ENCODE measurements around the gene KCTD2.

The KCTD2 gene

DNA sequence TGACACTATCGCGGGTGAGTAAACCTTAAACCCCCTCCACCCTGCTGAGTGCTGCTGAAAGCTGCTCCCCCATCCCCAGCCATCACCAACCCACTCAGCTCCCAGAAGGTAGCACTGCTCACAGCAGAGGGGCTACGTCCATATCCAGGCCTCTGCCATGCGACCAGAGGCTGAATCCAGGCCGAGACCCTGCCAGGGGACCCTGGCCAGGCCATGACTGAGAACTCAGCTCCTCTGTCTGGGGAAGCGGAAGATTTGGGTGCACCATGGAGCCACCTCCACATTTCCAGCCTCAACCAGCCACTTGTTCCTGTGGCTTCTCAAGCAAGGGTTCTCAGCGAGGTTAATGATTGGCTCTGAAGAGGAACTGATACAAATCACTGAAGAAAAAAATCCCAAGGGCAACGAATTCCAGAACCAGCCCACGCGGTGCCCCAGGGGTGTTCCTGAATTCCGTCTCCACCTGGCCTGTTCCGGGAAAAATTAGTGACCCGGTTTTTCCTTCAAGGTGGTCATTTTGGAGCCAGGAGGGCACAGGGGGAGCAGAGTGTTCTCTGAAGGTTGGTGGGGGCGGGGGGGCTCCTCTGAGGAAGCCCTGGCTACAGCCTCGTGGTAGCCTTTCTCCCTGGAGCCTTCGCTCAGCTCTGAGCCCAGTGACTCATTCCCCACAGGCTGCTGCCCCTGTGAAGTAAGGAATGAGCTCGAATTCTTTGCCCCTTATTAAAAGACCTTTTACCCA lies 31.4 kb downstream of the KCTD2 start:
- no peak for DNase-seq

DNA sequence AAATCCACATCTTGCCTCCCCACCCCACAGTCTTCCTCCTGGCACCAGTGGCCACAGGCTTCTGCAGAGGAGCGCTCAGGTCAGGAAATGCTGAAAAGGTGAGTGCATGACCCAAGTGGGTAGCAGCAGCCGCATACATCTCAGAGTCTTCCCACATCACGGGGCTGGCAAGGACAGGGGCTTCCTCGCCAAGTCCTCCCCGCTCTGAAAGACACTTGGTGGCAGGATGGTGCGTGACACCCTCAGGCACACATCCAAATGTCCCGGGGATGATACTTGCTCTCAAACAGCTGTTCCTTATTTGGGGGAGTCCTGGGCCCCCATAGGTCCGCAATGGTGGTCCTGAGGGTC lies 32.0 kb downstream of the KCTD2 start:
- no peak for DNase-seq

DNA sequence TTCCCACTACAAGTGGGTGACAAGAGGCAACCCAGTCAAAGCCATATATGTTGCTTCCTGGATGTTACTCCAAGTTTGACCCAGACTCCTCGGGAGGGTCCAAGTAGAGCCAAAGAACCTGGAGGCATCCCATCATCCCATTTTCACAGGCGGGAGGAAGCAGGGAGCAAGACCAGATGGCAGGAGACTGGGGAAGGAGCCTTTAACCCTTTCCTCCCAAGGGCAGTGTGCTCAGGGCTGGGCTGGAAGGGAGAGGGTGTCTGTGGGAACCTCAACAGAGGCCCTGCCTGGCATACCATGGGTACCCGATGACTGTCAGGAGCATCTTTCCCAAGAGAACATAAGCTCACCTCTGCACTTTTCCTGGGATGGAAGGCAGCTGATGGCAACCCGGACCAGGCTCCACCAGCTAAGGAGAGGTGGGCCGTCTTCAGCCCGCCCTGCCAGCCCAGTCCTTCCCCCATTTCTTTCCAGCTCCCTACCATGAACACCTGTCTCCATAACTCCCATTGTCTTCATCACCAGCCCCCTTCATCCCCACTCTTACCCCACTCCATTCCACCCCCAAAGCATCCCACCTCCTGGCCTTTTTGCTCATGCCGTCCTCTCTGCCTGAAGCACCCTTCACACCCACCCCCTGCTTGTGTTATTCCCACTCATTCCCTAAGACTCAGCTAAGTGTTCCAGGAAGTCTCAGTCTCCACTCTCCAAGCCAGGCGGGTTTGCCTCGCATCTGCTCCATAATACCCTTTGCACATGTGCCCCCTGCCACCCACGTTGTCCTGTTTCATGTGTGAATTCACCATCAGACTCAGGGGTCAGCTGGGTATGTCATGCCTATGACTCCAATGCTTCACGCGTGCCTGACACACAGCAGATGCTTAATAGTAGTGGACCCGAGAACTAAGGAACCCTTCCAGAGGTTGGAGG lies 34.9 kb downstream of the KCTD2 start:
- no peak for DNase-seq

DNA sequence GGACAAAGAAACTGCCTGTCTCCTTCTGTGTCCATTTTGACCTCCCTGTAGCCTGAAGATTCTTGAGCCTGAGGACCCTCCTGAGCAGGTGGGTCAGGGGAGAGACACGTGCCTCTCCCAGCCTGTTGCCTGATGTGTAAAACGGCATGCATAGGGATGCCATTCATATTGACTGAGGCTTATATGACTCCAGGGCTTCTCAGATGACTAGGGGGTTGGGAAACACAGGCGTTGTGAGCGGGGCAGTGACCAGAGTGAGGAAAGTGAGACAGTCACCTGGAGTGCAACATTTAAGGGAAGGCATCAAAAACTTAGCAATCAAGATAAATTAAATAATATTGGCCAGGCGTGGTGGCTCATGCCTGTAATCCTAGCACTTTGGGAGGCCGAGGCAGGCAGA lies 35.7 kb downstream of the KCTD2 start:
- no peak for DNase-seq

DNA sequence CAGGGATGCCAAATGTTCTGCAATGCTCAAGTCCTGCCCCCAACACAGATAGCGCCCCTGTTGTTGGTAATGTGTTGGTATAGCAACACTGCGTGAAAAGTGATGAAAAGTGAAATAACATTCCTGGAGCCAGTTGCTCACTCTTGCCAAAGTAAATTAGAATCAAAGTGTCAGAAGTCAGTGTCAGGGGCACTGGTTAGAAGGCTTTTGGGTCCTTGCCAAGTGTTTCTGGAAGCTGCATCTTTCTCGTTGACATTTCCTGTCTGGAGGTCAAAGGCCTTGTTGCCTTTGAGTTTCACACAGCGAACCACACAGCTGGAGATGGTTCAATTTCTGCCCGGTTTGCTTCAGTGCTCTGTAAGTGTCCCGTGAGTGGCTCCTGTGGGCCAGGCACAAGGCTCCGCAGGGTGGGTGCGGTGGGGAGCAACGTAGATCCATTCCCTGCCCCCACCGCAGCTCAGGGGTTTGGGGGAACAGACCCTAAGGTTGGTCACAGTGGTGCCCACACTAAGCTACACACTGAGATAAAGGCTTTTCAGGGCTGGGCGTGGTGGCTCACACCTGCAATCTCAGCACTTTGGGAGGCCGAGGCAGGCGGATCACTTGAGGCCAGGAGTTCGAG lies 37.1 kb downstream of the KCTD2 start:
- DNase-seq: no peak

DNA sequence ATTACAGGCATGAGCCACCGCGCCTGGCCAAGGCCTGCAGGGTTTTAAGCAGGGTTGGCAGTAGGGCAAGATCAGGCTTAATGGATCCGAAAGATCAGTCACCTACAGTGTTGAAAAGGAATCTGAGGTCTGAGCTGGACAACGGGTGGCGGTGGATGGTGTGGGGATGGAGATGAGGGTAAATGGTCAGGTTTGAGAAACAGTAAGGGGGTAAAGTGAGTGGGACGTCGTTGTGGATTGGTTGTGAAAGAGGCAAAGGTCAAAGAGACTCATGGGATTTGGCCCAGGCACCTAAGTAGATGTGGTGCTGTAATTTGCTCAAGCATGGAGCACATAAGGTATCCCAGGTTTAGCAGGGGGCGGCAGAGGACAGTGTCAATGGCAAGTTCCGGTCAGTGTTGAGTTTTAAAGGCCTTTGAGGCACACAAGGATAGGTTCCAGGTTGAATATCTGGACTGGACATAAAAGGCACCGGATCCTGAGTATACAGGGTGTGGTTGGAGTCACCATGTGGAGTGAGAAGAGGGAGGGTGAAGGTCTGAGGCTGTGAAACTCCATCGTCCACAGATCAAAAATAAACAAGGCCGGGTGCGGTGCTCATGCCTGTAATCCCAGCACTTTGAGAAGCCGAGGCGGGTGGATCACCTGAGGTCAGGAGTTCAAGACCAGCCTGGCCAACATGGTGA lies 39.6 kb downstream of the KCTD2 start:
- no peak for DNase-seq

DNA sequence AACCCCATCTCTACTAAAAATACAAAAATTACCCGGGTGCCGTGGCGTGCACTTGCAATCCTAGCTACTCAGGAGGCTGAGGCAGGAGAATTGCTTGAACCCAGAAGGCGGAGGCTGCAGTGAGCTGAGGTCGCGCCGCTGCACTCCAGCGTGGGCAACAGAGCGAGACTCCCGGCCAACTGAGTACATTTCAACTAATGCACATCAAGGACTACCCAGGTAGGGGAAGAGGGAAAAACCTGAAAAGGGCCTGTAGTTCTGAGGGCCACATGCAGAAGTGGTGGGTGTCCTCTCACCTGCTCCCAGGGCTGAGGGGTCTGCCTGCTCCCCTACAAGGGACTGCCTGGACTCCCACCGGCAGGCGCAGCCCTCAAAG lies 40.1 kb downstream of the KCTD2 start:
- DNase-seq: no peak

DNA sequence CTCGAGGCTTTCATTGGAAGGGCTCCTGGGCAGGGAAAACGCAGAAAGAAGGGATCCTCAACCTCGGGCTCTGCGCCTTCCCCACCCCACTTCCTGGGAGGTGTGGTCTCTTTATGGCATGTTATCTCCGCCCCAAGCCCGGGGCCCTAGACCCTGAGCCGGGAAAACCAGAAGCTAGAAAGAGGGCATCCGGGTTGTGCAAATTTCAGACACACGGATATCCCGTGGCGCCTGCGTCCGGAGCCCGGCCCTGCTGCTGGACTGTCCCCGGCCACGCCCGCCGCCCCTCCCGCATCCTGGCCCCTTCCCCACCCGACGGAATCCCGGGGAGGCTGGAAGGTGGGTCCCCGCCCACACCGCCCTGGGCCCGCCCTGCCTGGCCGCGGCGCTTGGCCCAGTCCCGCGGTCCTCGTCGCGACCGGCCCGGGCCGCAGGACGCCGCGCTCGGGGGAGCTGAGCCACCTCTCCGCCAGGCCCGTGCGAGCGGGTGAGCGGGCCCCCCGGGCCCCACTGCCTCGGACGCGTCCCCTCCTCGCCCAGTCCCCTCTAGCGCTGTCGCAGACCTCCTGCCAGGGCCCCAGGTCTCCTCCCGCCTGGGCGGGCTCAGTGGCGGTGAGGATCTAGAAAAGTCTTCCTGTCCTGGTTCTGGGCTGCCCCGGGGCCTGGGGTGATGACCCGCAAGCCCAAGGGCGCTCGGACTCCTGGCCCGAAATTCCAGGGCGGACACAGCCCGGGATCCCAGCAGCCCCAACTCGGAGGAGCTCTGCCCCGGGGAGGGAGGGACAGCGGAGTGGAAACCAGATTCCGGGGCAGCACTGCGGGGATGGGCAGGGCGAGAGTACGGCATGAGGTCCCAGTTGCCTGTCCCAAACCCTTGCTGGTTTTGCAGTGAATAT lies 40.8 kb downstream of the KCTD2 start, which contains the start of gene SLC16A5:
Gene SLC16A5 (plus strand): TSS at position 397 of the 896 bp plus-strand sequence. CDS start 5,683 bp downstream, outside the sequence.
- DNase-seq: peak; percentile 46

DNA sequence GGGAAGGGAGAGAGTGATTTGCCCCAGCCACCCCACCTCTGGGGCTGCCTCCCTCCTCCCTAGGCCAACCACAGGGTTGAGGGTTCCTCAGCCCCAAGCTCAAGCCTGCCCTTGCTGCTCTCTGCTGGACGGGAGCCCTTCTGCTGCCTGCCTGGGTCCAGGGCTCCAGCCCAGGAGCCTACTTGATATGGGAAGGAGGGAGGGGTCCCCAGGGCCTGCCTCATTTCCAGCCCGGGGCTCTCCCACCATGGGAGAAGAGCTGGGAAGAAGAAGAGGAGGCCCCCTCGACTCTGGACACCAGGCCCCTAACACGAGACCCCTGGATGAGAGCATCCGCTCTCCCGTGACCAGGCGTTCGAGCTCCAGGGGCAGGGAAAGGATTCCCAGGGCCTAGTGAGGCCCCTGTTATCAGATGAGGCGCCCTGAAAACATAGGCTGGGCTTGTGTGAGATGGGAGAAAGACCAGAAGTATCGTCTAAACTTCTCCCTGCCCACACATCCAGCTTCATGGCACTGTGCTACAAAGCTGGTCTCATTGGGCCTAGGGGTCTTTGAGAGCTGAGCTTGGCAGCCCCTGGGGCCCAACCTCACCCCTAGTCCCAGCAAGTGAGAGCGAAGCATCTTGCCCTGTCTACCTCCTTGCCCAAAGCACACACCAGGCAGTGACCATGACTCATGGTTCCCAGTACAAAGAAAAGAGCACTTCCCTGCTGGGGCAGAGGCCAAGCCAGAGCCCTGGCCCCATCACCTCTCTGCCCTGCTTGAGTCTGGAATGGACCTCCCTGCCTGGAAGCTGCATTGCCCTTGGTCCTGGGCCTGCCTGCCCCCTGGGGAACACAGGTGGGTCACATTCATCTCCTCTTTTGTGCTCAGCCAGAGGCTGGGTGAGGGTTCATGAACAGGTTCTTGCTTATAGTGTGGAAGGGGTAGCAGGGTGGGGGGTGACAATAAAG lies 41.7 kb downstream of the KCTD2 start:
- no peak for DNase-seq

DNA sequence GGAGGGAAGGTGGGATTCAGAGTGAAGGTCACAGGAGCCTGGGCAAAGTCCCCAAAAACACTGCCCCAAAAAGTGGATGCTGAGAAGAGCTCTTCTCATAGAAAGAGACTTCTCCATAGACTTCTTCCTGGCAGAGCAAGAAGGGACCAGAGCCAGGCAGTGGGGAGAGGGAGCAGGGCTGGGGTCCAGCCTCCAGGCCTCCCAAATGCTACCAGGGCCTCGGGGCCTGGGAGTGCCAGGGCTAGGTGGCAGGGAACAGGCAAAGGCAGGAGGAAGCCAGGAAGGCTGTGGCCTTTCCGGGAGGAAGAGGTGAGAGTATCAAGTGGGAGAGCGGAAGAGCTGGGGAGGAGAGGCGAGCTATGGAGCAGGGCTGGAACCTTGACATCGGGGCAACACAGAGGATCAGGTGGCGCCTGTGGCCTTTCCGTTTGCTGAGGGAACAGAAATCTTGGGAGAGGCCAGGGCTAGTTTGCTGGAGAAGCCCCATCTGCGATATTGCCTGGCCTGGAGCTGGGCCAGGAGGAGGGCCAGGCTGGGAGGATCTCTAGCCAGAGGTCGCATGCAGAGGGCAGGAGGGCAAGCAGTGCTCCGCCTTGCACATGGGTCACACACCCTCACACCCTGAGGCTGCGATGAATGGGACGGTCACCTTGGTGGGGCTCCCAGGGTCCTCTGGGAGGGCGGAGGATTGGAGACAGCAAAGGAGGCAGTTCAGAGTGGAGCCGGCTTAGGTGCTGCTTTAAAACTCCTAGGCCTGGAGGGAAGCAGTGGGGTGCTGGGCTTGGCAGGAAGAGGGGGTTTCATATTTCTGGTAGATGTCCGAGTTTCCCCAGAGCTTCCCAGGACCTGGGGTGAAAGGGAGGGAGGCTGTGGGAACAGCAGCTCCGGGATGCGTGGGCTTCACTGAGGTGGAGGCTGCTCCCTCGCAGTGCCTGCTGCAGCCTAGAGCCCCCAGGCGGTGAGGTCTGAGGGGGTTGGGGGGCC lies 44.1 kb downstream of the KCTD2 start:
- DNase-seq: no peak

DNA sequence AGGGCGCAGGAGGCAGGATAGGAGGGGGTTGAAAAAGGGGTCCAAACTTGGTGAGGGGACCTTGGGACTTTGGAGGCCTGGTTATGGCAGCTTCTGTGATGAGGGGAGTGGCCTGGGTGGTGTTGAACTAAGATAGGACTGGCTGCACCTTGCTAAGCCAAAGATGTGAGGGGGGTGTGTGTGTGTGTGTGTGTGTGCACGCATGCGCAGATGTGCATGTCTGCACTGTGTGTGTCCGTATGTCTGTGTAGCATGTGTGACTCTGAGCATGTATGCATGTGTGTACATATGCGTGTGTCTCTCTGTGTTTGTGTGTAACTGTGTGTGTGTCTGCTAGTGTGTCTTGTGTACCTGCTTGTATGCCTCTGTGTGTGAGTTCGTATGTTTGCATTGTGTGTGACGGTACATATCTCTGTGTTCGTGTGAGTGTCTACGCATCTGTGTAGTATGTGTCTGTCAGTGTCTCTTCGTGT lies 44.9 kb downstream of the KCTD2 start:
- DNase-seq: no peak

DNA sequence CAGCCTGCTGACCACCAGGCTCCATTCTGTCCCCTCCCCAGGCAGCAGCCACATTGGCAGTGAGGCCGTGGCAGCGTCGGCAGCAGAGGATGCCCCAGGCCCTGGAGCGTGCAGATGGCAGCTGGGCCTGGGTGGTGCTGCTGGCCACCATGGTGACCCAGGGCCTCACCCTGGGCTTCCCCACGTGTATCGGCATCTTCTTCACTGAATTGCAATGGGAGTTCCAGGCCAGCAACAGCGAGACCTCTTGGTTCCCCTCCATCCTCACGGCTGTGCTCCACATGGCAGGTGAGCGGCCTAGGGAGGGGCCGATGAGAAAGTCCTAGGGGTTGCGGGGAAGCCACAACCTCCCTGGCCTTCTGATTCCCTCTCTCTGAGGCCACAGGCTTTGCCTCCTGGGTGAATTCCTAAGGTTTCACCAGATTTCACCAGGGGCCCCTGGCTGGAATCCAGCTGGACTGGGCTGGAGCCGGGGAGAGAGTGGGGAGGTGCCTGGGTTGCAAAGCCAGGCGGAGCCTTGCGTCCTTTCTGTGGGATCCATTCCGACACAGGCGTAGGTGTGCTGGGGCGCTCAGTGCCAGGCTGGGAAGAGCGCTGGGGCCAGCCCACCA lies 46.6 kb downstream of the KCTD2 start:
- no peak for DNase-seq

DNA sequence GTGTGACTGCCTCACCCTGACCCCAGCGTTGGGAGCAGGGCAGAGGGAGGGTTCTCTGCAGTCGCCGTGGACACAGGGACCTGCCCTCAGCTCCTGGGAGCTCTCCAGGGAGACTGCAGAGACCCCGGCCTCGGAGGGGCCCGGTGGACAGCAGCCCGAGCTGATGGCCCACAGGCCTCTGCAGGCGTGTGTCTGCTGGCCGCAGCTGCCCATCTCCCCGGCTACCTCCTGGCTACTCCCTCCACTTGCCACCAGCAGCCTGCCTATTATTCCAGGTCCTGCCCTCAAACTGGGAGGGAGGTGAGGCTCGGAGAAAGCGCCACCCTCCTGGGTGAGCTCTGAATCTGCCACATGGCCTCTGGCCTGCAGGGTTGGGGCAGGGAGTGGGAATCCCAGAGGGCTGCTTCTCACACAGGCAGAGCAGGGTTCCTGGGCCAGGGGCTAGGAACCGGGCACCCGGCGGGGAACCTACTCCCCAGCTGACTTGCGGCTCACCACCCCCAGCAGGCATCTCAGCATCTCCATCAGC lies 47.9 kb downstream of the KCTD2 start:
- no peak for DNase-seq

DNA sequence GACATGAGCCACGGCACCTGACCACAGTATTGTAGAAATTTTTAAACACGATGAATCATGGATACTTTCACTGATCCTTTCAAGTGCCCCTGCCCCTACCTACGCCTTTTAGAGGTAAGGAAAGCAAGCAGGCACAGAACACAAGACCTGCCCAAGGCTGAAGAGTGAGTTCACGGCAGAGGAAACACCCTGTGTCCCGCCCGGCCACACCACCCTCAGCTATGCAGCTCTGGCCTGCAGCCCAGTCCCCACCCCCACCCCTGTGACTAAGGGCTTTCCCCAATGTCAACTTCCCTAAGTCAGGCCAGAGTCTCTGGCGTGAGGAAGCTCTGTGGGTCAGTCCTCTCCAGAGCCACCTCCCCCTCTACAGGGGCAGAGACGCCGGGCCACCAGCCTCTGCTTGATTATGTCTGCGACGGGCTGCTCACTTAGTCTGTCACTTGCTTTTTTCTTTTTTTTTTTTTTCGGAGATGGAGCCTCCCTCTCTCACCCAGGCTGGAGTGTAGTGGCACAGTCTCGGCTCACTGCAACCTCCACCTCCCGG lies 49.1 kb downstream of the KCTD2 start:
- no peak for DNase-seq

DNA sequence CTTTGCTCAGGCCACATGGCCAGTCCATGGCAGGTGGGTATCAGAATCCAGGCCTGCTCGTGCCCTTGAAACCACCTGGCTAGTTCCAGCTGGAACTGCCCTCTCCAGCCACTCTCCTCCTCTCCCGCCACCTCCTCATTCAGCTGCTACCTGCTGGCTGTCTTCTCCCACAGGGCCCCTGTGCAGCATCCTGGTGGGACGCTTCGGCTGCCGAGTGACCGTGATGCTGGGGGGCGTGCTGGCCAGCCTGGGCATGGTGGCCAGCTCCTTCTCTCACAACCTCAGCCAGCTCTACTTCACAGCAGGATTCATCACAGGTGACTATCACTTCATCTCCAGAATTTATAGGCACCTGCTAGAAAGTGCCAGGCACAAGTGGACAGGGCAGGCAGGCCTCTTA lies 50.8 kb downstream of the KCTD2 start:
- no peak for DNase-seq

DNA sequence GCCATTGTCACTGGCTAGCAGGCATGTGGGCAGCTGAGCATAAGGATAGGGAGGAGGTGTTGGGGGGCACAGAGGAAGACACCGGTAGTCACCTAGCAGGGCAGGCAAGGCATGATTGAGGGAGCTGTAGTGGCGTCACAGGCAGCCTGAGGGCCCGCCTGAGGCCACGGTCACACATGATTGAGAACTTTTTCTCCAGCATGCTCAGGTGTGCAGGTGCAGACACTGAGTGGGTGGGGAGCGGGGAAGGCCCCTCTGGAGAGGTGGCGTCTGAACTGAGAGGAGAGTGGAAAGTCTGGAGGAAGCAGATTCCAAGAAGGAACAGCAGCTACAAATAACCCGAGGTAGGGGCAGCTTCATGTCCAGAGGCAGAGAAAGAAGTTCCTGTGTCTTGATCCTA lies 51.8 kb downstream of the KCTD2 start:
- no peak for DNase-seq

DNA sequence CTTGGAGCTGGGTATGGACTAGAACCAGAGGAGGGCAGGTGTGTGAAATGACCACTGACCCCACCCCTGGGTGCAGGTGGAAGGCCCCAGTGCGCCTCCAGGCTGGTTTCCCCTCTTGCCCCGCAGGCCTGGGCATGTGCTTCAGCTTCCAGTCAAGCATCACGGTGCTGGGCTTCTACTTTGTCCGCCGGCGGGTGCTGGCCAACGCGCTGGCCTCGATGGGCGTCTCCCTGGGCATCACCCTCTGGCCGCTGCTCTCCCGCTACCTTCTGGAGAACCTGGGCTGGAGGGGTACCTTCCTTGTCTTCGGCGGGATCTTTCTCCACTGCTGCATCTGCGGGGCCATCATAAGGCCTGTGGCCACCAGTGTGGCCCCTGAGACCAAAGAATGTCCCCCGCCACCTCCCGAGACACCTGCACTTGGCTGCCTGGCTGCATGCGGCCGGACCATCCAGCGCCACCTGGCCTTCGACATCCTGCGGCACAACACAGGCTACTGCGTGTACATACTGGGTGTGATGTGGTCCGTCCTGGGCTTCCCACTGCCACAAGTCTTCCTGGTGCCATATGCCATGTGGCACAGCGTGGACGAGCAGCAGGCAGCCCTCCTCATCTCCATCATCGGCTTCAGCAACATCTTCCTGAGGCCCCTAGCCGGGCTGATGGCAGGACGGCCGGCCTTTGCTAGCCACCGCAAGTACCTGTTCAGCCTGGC lies 53.0 kb downstream of the KCTD2 start:
- DNase-seq: no peak

DNA sequence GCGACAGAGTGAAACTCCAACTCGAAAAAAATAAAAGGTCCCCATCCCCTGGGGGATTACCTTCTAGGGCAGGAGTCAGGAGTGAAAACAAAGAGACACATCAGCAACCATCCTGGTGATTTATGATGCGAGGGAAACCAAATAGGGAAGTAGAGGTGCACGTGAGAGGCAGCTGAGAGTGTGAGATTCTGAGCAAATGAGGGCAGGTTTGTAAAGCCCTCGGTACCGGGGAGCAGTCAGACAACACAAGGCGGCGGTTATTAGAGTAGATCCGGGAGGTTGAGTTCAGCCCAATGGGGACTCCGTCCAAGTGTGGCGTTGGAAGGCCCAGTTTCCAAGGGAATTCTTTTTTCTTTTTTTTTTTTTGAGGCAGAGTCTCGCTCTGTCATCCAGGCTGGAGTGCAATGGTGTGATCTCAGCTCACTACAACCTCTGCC lies 55.4 kb downstream of the KCTD2 start:
- no peak for DNase-seq

Data from stimulated activated CD4-positive, alpha-beta T cell treated with anti-CD3 and anti-CD28 coated beads, Interleukin-4, amount 100 ng/mL, for 1 hour (primary cell).